ENCODE measurements around the gene UGCG. TPM values are rescaled to one million over a fixed set of nuclear protein-coding genes. Genes with fewer than 3 reads are reported as not detected.
A peak's percentile ranks its signal among the peaks of the same experiment; 100 is the strongest.

The UGCG gene
- total and polyA plus RNA-seq, 10 of the 15 experiments (the other 5 are each of a cell fraction or from before 2014, with no cell fraction given), result 21.7 to 96.6 (median 48.9) TPM

DNA sequence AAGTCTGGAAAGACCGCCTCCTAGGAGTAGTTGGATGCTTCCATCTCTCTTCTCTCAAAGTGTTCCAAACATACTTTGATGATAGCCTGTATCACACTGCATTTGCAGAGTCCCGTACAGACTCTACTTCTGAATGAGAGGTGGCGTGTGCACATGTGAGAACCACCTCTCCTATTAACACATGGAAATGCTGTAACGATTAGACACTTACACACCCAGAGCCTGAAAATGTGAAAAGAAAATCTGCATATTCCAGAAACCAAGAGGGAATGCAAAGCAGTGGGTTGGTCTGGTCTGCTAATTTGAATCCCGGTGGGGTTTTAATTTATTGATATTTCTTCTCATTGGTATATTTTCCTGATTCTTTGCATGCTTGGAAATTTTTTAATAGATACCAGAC is 10.5 kb downstream of the UGCG start:
- ChIA-PET POLR2A (interaction anchor here (0.9 to 1.3 kb wide), 5 partner anchors 9 to 80 kb away, joined by 3 to 4 read pairs (median 4); partner anchors contain the start of gene UGCG), SMC1A (ENCODE audit: uncharacterized antibody, unreplicated experiment) (interaction anchor here (0.8 to 1.5 kb wide), 4 partner anchors 9 to 83 kb away, joined by 3 to 5 read pairs (median 4); partner anchors contain the start of gene UGCG), CTCF (interaction anchor here (1.2 kb wide), 1 partner anchor 10 kb away, joined by 3 read pairs; no protein-coding TSS in a partner anchor), RAD21 (ENCODE audit: unreplicated experiment) (interaction anchor here (1.3 to 1.4 kb wide), 2 partner anchors 80 to 101 kb away, joined by 3 read pairs; no protein-coding TSS in a partner anchor)
- intact Hi-C loops (cut with micrococcal nuclease; ENCODE audit: unreplicated experiment), result no loop called here
- Histone ChIP-seq H3K36me3 (ENCODE audit: control insufficient read depth in 2 of 2, insufficient read depth in 2 of 2, low read length in 1 of 2) (peaks cover 0 to 11% of the 10 kb centered on the region in 2 experiments; a peak in 2 of 4 replicates), H2AFZ (ENCODE audit: control insufficient read depth, low read depth, low read length) (no peak overlapping the region), H3K4me2 (ENCODE audit: control insufficient read depth, insufficient read depth) (peak overlapping the region; percentile 62), H3K9me3 (replicated peaks; ENCODE audit: control insufficient read depth, insufficient read depth, low read length) (no peaks in the 10 kb centered on the region; the same call in 2 of the 3 replicates), H3K27ac (ENCODE audit: control insufficient read depth, insufficient read depth) (peak overlapping the region; percentile 37; the same call in 1 of the 2 replicates), H3K4me3 (peak overlapping the region; percentile 46; the same call in 1 of the 2 replicates), H3K79me2 (ENCODE audit: control insufficient read depth, insufficient read depth, low read length) (peaks cover 95% of the 10 kb centered on the region), H3K27me3 (replicated peaks in 1 of 2; ENCODE audit: control insufficient read depth in 2 of 2, insufficient read depth in 2 of 2, low read length in 1 of 2) (no peaks in the 10 kb centered on the region), H4K20me1 (ENCODE audit: control insufficient read depth, insufficient read depth) (peaks cover 10% of the 10 kb centered on the region; the same call in 1 of the 2 replicates), H3K9ac (ENCODE audit: control insufficient read depth, insufficient read depth, low read length) (0 out of 2 replicates have a peak overlapping the region, but pooled peaks have one; percentile 18), H3K4me1 (ENCODE audit: control insufficient read depth, insufficient read depth, low read length) (peaks cover 60% of the 10 kb centered on the region)
- BruUV-seq (replicated peaks), result no TSS peak
- in situ Hi-C loops (cut with MboI), result no loop called here
- TF ChIP-seq SPI1 (IDR thresholded peaks at IDR 0.05; ENCODE audit: borderline replicate concordance, insufficient read depth, low read depth, low read length) (no peak), WRNIP1 (IDR thresholded peaks at IDR 0.05; ENCODE audit: borderline replicate concordance, low read depth, low read length) (0 out of 2 replicates have a peak, but pooled peaks have one; percentile 81), BRCA1 (IDR thresholded peaks at IDR 0.05; ENCODE audit: low read depth, low read length) (no peak), CHD2 (IDR thresholded peaks at IDR 0.05; ENCODE audit: borderline replicate concordance, low read depth, low read length) (no peak), IRF4 (IDR thresholded peaks at IDR 0.05; ENCODE audit: low read depth, low read length) (no peak), TCF3 (IDR thresholded peaks at IDR 0.05; ENCODE audit: borderline replicate concordance, insufficient read depth, low read depth, low read length) (no peak), RBBP5 (conservative IDR thresholded peaks at IDR 0.05) (no peak)
- ATAC-seq (no peak), FAIRE-seq (no peak), DNase-seq (ENCODE audit: low read depth, low spot score) (no peak)
- 90% methylated on average over 5 of the region's 5 CpGs for WGBS (ENCODE audit: insufficient coverage, insufficient replicate concordance, low lambda C conversion rate, missing lambda C conversion rate)

All from GM12878 (cell line).